K562 (cell line): ENCODE data around the gene ZMIZ1. TPM values are rescaled to one million over a fixed set of nuclear protein-coding genes. Genes with fewer than 3 reads are reported as not detected.

Experiments used
- ATAC-seq: fragments of 200-7000 bp; cut with Tn5 transposase; 3 replicates; pipeline ENCODE4 v1.9.1; 2020; ENCODE audit warnings: moderate library complexity
- BruUV-seq: library from RNA; stranded (reverse); fragments of 400-500 nt; replicated peaks from 2 replicates; lab custom pipeline; 2021; lab: Mats Ljungman, UMichigan
- CTCF ChIA-PET: fragments of 300-600 bp; formaldehyde crosslinking; extraction: SDS; loops from one replicate; lab custom pipeline; 2021; ENCODE audit warnings: low intra/inter-chr PET ratio; lab: Yijun Ruan, JAX
- POLR2A ChIA-PET: fragments of 300-600, 350-650 bp; sonication (Branson Sonifier 250); formaldehyde crosslinking; extraction: SDS; loops from one replicate; lab custom pipeline; 2021; ENCODE audit warnings: antibody characterized with exemption, inconsistent platforms; lab: Yijun Ruan, JAX
- DNase-seq, 4 experiments: peaks; one replicate each; pipeline versions ENCODE4 v3.0.0 to v3.0.0-alpha.2; 2011 to 2018; ENCODE audit warnings: low spot score in 3 of 4, mixed read lengths in 3 of 4; ENCODE audit errors: extremely low read depth in 1 of 4
- FAIRE-seq: peaks from 2 replicates; lab custom pipeline; 2011; peaks lifted over from hg19 to GRCh38; lab: Jason Lieb, UNC
- H2AFZ ChIP-seq: 2 replicates; pipeline ENCODE4 v1.6.0; 2011; ENCODE audit warnings: low read depth, low read length, control low read depth, inconsistent platforms
- H3K27ac ChIP-seq: fragments of 200-600 bp; 3 replicates; pipeline ENCODE4 v1.8.0; 2011; ENCODE audit warnings: low read depth, mild to moderate bottlenecking, control low read depth, inconsistent platforms, low read length, moderate library complexity, mixed read lengths; ENCODE audit errors: extremely low read depth
- H3K27me3 ChIP-seq, 2 experiments: fragments of 300-600 bp in 1 of 2; 2 replicates in 1 of 2; 3 replicates in 1 of 2; pipeline versions ENCODE4 v1.6.0 to v1.8.0; 2011; ENCODE audit warnings: inconsistent platforms in 2 of 2, low read length in 2 of 2, mild to moderate bottlenecking in 1 of 2, mixed read lengths in 1 of 2, moderate library complexity in 1 of 2; ENCODE audit not compliant: control insufficient read depth in 2 of 2, insufficient read depth in 2 of 2
- H3K36me3 ChIP-seq: fragments of 300-600 bp; 3 replicates; pipeline ENCODE4 v1.8.0; 2011; ENCODE audit warnings: mild to moderate bottlenecking, low read length, inconsistent platforms; ENCODE audit not compliant: control insufficient read depth, insufficient read depth
- H3K4me1 ChIP-seq, 2 experiments: fragments of 200-600 bp in 1 of 2; replicated peaks in 1 of 2; 2 replicates in 1 of 2; 3 replicates in 1 of 2; pipeline versions ENCODE4 v1.5.1 to v1.8.0; 2011; ENCODE audit warnings: inconsistent platforms in 2 of 2, low read length in 2 of 2, mild to moderate bottlenecking in 1 of 2, mixed read lengths in 1 of 2, moderate library complexity in 1 of 2; ENCODE audit not compliant: control insufficient read depth in 2 of 2, insufficient read depth in 2 of 2
- H3K4me2 ChIP-seq: 2 replicates; pipeline ENCODE4 v1.6.1; 2011; ENCODE audit warnings: low read length, control low read depth, inconsistent platforms, mixed read lengths; ENCODE audit not compliant: insufficient read depth
- H3K4me3 ChIP-seq: fragments of 200-600 bp; sonication (generic), shearing (Covaris generic); 2 replicates; pipeline ENCODE4 v1.5.1; 2016; ENCODE audit warnings: control low read depth, inconsistent platforms
- H3K79me2 ChIP-seq: fragments of 200-600 bp; 3 replicates; pipeline ENCODE4 v1.8.0; 2011; ENCODE audit warnings: low read length, inconsistent platforms; ENCODE audit not compliant: control insufficient read depth, insufficient read depth
- H3K9ac ChIP-seq, 2 experiments: 2 replicates each; pipeline versions ENCODE4 v1.6.0 to v1.6.1; 2011; ENCODE audit warnings: low read depth in 2 of 2, low read length in 2 of 2, control low read depth in 1 of 2, inconsistent platforms in 1 of 2, mild to moderate bottlenecking in 1 of 2, mixed read lengths in 1 of 2; ENCODE audit not compliant: insufficient read depth in 1 of 2
- H3K9me1 ChIP-seq: one replicate; pipeline ENCODE4 v1.6.0; 2011; ENCODE audit warnings: inconsistent platforms, mild to moderate bottlenecking, low read length, moderate library complexity; ENCODE audit not compliant: control insufficient read depth, insufficient read depth
- H3K9me3 ChIP-seq: replicated peaks from 2 replicates; pipeline ENCODE4 v1.5.1; 2011; ENCODE audit warnings: low read depth, low read length, inconsistent platforms; ENCODE audit not compliant: control insufficient read depth, insufficient read depth
- H4K20me1 ChIP-seq: replicated peaks from 2 replicates; pipeline ENCODE4 v1.6.1; 2011; ENCODE audit warnings: low read length, inconsistent platforms, mixed read lengths; ENCODE audit not compliant: control insufficient read depth, insufficient read depth
- CBFA2T2 ChIP-seq: fragments of 450-650 bp; conservative IDR thresholded peaks from 2 replicates; pipeline ENCODE4 v1.6.1; 2017; ENCODE audit warnings: mild to moderate bottlenecking
- HES1 ChIP-seq: fragments of 450-650 bp; IDR thresholded peaks from 2 replicates; pipeline ENCODE4 v1.6.1; 2016; ENCODE audit warnings: low read depth, mild to moderate bottlenecking, moderate library complexity
- MED1 ChIP-seq: sonication (generic); formaldehyde crosslinking; IDR thresholded peaks from 2 replicates; pipeline ENCODE4 v1.8.1; 2023; ENCODE audit warnings: missing genetic modification reagents, borderline replicate concordance
- NONO ChIP-seq, 2 experiments: fragments of 200-400 bp in 1 of 2; fragments of 450-650 bp in 1 of 2; formaldehyde crosslinking in 1 of 2; IDR thresholded peaks; 2 replicates each; pipeline ENCODE4 v1.6.1; 2017; ENCODE audit warnings: low read depth in 2 of 2, mild to moderate bottlenecking in 2 of 2, moderate library complexity in 2 of 2, low read length in 1 of 2
- SNIP1 ChIP-seq: fragments of 450-650 bp; IDR thresholded peaks from 2 replicates; pipeline ENCODE4 v1.7.1; 2017; ENCODE audit warnings: low read depth, mild to moderate bottlenecking
- TEAD4 ChIP-seq, 2 experiments: sonication (generic) in 1 of 2; formaldehyde crosslinking in 1 of 2; IDR thresholded peaks; 2 replicates each; pipeline versions ENCODE4 v1.6.1 to v1.8.0; 2012 to 2022; ENCODE audit warnings: borderline replicate concordance in 1 of 2, inconsistent platforms in 1 of 2, low read length in 1 of 2, mild to moderate bottlenecking in 1 of 2, missing genetic modification reagents in 1 of 2
- WGBS: fragments of 100-300 bp; shearing (Covaris generic); methylation state at CpG from one replicate; pipeline ENCODE4 v1.1.6; 2016; ENCODE audit warnings: low coverage, mixed read lengths; ENCODE audit not compliant: insufficient coverage; ENCODE audit errors: missing lambda C conversion rate; 5-methylcytosine and 5-hydroxymethylcytosine counted together
- in situ Hi-C: fragments of 300-500 bp; cut with MboI; formaldehyde crosslinking; loops from 4 replicates; pipeline ENCODE4 v1.15.0; 2018; ENCODE audit warnings: inconsistent platforms, mixed read lengths
- intact Hi-C: fragments of 100-400 bp; cut with micrococcal nuclease; formaldehyde crosslinking; loops from 2 replicates; pipeline ENCODE4 v1.14.2; 2022
- polyA plus RNA-seq, 8 experiments: library from polyadenylated mRNA; depleted of rRNA in 4 of 8; stranded (reverse) in 5 of 8; unstranded in 3 of 8; fragments of >200 nt; fragmentation: Nextera tagmentation in 2 of 8; fragmentation: Illumina TruSeq in 1 of 8; extraction: Ambion mirVana in 2 of 8; extraction: Trizol in 1 of 8; gene quantifications; 2 replicates each; pipeline versions ENCODE4 v1.2.1 to v1.2.3, GENCODE V29; 2011 to 2014; ENCODE audit warnings: inconsistent platforms in 1 of 8, missing spikeins in 1 of 8
- total RNA-seq, 7 experiments: library from RNA; depleted of rRNA in 6 of 7; stranded (reverse); fragments of >200 nt in 6 of 7; fragmentation: Illumina TruSeq in 2 of 7; extraction: Trizol in 2 of 7; gene quantifications; 2 replicates each; pipeline versions ENCODE4 v1.2.1 to v1.2.3, GENCODE V29; 2011 to 2021; ENCODE audit warnings: low replicate concordance in 1 of 7

Gene ZMIZ1
- total and polyA plus RNA-seq, 9 of the 15 experiments (the other 6 are each of a cell fraction or from before 2014, with no cell fraction given), result 1.0 to 37.3 (median 4.3) TPM

- H3K4me3 ChIP-seq, result no peak overlapping the region
- BruUV-seq, result no TSS peak
- POLR2A ChIA-PET, result interaction anchor here (0.9 kb wide), 1 partner anchor 13 kb away, joined by 3 read pairs; no protein-coding TSS in a partner anchor
- TF ChIP-seq CBFA2T2 (no peak), MED1 (no peak), SNIP1 (no peak), HES1 (no peak), NONO (IDR thresholded peaks at IDR 0.05; ENCODE audit: low read depth in 2 of 2, low read length in 1 of 2) (no peak), TEAD4 (IDR thresholded peaks at IDR 0.05; ENCODE audit: low read length) (no peak), TEAD4 (CRISPR knock-in tag; IDR thresholded peaks at IDR 0.05; ENCODE audit: borderline replicate concordance) (no peak)
- H3K9me3 ChIP-seq, result no peaks in the 10 kb centered on the region
- FAIRE-seq (no peak), ATAC-seq (no peak), DNase-seq (no peak)
- 27% methylated on average over 11 of the region's 11 CpGs for WGBS
- peaks cover 19 to 50% of the 10 kb centered on the region in 2 experiments for H3K4me1 ChIP-seq
- H3K4me2 ChIP-seq, result no peak overlapping the region
- no peaks in the 10 kb centered on the region for H4K20me1 ChIP-seq
- no peak overlapping the region for H3K27ac ChIP-seq
- H3K79me2 ChIP-seq, result no peaks in the 10 kb centered on the region
- no peak overlapping the region; a peak in 1 of 4 replicates for H3K9ac ChIP-seq
- H3K27me3 ChIP-seq, result peaks cover 2 to 10% of the 10 kb centered on the region in 2 experiments; a peak in 1 of 5 replicates
- peaks cover 4% of the 10 kb centered on the region for H3K9me1 ChIP-seq
- H3K36me3 ChIP-seq, result no peaks in the 10 kb centered on the region
- H2AFZ ChIP-seq, result no peak overlapping the region
- intact Hi-C loops (no loop called here), in situ Hi-C loops (no loop called here)
- CTCF ChIA-PET, result no interaction called here
Measured at GRCh38 chr10:79026341-79026761, 42.4 kb upstream of the ZMIZ1 start.
